NCI-H460 (cell line): ENCODE data around the gene ADAM12. TPM values are rescaled to one million over a fixed set of nuclear protein-coding genes. Genes with fewer than 3 reads are reported as not detected.

Source experiments
- DNase-seq: peaks from one replicate; pipeline ENCODE4 v3.0.0-alpha.2; 2016; ENCODE audit warnings: low read depth; ENCODE audit errors: extremely low read depth
- total RNA-seq: library from RNA; depleted of rRNA; stranded (reverse); fragments of >200 nt; shearing (Covaris generic); gene quantifications from 2 replicates; pipeline ENCODE4 v1.2.3, GENCODE V29; 2014

ADAM12 gene
- total RNA-seq, 1 experiment from 2014 or later = 1.1 TPM

DNA sequence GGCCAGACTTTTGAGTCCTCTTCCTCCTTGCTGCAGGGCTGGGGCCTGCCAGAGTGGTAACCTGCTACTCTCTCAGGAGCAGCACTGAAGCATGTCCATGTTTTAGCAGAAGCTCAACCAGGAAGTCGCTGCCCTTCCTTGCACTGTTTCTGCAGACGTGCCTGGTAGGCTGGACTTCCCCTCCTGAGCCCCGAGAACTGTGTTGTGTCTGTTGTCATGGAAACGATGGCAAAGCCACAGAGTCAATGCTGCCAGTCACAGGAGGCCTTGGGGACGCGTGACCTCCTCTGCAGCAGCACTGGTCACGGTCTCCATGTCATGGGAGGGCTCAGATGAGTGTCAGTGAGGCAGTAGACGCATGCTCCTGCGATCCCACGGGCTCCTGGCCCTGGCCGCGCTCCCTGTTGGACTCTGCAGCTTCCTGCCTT, 346.5 kb downstream of the ADAM12 start:
- no peak for DNase-seq

DNA sequence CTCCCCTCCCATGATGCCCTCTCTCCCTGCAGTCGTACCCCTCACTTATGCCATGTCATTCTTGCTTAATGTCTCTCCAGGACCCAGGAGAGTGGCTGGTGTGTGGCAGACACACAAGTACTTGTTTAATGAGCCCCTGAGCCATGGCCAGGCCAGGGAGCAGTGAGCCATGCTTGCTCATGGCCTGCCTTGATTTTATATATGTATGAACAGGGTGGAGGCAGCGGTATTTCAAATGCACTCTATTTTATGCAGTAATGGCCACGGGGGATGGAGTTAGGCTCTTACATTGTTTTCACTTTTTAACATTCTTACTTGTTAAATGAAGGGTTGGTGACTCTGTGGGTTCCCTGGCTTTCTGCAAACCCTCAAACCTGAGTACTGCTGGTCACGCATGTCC, 347.2 kb downstream of the ADAM12 start:
- DNase-seq = no peak

DNA sequence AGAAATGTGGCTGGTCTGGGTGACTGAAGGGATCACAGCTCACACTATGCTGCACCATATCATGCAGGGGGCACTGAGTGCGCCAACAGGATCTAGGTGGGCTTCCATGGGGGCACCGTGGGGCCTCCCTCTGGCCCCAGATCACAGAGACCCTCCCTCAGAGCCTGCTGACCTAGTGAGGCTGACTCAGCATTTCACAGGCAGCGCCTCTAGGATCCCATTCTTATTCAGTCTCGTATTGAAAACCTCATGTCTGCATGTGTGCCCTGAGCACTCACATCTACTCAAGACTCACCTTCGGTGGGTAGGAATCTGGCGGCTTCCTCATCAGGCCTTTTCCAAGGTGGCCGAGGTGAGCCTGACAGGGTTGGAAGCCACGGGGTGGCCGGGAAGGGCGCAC, 350.3 kb downstream of the ADAM12 start:
- no peak for DNase-seq

DNA sequence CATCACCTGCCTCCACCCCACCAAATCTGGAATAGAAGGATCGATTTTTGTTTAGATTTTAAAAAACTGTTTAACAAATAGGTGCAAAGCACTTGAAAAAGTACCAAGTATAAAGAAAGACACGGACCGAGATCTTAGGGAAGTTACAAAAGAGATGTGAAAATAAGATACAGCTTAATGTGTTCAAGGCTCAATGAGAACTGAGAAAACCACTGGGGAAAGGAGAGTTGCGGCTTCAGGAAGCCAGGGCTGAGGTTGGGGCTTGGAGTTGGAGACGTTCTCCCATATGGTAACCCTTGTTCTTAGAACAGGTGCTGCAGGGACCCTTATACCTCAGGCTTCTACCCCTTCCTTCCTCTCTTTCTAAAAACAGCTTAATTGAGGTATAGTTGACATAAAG, 351.8 kb downstream of the ADAM12 start:
- no peak for DNase-seq

DNA sequence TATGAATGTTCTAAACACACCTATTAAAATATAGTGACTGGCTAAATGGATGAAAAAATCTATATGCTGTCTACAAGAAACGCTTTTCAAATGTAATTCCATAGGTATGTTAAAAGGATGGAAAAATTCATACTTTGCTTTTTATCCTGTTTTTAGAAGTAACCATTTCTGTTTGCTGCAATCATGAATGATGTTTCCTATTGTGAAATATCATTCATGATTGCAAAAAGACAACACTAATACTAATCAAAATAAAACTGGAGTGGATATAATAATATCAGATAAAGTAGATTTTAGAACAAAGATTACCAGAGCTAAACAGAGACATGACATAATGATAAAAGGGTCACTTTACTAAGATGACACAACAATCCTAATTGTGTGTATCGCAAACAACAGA, 353.7 kb downstream of the ADAM12 start:
- no peak for DNase-seq

DNA sequence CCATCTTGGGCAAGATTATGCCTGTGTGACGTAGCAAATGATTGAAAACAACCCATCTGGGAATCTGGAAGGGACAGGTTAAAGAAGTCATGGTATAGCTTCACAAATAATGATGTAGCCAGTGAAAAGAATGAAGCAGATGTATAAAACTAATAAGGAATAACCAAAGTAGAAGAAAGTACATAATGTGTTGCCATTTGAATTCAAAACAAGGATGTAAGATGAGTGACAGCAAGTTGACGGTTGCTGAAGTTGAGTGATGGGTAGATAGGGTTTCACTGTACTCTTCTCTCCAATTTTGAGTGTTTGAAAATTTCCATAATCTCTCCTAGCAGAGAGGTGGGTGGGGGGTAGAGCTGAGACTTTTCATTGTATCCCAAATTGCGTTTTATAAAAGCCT, 358.3 kb downstream of the ADAM12 start:
- no peak for DNase-seq

DNA sequence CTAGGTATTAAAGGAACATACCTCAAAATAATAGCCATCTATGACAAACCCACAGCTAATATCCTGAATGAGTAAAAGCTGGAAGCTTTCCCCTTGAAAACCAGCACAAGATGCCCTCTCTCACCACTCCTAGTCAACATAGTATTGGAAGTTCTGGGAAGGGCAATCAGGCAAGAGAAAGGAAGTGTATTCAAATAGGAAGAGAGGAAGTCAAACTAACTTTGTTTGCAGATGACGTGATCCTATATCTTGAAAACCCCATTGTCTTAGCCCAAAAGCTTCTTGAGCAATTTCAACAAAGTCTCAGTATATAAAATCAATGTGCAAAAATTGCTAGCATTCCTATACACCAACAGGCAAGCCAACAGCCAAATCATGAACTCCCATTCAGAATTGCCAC, 360.6 kb downstream of the ADAM12 start:
- no peak for DNase-seq

DNA sequence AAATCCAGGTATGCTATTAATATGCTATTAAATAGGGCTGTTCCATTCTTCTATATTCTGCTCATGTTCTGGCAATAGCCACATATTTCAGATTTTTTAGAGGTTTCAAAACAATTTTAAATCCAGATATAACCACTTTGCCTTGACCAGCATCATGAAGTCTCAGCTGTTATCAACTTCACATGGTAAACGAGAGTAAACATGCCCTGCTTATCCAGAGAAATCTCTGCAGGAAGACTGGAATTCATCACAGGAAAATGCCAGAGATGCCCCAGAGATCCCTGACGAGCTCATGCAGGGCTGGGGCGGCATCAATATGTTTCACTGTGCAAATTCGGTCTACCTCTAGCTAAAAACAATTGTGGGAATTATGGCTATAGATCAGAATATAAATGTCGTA, 365.4 kb downstream of the ADAM12 start:
- no peak for DNase-seq

DNA sequence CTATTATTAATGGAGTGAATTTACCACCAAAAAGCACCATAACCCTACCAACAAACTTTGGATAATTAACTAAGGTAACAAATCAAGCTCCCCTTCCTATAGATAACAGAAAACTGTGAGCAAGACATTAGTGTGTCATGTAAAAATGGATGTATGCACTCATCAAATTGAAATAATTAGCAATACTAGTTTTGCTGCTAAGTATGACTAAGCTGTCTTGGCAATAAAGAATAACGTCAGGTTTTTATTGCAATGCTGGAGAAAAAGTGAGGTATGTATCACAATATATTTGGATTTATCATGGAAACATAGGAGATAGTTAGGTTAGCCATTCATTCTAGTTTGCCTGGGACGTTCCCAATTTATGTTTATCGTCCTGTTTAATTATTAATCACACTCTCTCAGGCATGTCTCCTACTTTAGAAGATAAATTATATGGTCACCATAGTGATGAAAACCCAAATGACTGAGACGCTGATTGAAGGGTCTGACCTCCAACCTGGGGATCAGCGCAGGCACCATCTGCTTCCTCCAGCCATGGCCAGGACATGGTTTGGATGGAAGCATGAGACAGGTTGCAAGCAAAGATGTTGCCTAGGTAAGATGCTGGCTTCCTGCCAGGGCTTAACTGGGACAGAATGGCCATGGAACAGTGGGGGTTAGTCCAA, 366.3 kb downstream of the ADAM12 start:
- no peak for DNase-seq

DNA sequence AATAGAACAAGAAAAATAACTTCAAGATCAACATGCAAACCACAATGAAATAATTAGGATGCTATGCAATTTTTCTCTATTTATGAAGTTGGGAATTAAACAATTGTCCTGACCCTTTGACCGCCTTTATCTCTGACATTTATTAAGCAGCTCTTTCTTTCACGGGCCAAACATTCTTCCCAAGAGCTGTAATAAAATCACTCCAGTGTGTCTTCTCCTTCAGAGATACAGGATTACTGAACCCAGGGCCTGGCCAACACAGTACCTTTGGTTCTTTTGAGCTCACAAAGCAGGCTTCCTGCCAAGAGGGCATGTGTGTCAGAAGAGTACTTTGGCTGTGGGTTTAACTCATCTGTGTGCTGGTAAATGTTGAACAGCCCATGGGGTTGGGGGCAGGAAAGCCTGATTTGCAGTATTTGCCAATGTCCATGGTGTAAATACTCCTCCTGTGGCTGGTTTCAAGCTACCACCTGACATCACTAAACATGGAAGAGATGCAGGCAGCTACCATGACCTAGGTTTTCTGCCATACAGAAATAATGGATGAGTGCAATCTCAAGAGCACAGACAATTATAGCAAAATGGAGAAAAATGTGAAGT, 370.2 kb downstream of the ADAM12 start:
- DNase-seq = no peak

DNA sequence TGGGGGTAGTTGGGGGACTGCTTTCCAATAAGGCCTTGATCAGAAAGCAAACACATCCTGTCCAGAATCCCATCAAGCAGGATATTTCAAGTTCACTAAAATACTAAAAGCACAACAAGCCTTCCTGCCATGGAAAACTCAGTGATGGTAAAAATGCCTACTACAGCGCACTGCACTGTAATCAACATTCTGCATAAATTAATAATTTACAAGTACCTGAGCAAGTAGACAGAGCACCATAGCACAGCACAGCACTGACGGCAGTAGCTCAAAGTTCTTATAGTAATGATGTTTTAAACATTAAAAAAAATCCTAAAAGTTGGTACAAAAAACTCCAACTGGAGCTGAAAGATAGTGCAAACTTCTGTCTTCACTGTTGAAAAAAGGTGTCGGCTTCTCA, 371.4 kb downstream of the ADAM12 start:
- no peak for DNase-seq

DNA sequence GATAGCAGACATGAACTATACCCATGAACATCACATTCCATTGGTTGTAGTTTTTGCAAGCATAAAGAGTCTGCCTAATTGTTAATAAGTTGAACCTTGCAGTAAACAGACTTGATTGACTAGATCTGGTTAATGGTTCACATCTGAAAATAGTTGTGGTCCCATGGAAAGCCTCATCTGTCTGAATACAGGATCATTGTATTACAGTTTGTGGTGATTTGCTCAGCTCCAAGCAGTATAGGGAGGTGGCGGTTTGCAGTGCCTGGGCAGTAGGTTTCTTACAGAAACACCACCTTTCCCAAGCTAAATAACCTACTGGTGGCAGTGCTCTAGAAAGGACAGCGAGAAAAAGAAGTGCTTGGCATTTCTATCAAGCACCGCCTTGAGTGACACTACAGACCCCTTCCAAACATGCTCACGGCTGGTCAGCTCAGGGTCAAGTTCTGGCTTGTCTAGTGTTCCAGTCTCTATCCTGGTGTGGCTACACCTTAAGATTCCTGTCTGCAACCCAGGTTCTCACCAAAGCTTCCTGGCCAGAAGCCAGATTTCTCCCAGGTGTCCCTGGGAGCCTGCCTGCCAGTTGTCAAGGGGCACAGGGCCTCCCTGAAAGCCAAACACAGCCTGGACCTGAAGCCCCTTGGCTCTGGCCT, 372.0 kb downstream of the ADAM12 start:
- no peak for DNase-seq

DNA sequence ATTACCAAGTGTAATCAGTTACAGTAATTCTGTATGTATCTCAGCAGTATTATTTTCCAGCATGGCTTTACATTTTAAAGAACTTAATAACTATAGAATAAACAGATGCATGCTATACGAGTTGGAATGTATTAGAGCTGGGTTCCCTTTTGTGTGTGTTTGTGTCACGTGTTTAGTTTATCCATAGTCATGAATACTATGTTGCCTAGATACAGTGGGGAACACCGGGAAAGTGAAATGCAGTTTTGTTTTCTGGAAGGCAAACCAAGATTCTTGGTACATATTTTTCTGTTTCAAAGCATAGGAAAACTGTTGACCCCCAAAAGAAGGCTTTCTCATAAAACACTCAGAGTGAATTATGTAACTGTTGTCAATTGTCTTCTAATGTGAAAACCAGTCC, 372.9 kb downstream of the ADAM12 start:
- no peak for DNase-seq

DNA sequence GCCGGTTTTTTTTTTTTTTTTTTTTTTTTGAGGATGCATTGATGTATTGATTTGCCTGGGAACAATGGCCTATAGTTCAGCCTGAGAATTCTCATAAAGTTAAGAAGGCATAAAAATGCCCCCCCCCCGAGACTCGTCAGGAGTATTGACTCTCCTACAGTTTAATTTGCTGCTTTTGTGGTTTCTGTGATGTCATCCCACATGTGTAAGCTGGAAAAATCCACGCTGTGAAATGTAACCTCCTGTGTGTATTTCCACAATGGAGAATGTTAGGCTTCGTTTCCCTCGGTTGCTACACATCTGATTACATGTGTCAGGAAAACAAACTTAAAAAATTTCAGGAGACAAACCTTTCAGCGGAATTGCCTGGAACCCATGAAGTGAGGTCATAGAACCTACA, 374.0 kb downstream of the ADAM12 start:
- DNase-seq = no peak

DNA sequence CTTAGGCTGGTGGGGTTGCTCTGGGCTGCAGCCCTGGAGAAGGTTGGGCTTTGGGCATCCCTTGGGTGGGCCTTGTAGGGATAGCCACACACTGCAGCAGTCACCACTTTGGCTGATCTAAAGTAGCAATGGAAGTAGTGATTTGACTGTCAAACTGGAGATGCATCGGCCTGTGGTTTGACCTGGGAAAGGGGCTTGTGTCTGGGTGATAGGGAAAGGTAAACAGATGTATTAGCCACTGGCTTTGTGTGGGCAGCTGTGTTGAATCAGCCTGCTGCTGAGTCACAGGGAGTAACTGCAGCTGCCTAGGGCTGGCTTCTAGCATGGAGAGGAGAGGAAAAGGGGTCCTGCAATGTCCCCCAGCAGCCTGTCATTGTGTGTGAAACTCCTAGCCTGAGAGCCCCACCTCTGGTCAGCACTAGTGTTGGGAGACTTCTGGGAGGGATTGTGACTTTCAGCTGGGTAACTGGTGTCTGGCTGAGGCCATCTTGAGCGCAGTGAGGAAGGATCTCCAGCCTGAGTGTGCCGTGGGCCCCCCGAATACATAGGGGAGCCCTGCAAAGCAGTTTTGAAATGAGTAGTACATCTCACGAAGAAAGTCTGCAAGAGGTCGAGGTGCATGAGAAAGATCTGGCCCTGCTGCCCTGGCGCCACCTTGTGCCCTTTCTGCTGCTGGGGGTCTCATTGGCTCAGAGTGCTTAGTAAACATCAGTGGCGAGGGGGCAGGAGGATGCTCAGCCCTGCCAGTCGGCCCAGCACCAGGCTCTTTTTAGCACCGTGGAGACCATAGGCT, 374.6 kb downstream of the ADAM12 start:
- no peak for DNase-seq

DNA sequence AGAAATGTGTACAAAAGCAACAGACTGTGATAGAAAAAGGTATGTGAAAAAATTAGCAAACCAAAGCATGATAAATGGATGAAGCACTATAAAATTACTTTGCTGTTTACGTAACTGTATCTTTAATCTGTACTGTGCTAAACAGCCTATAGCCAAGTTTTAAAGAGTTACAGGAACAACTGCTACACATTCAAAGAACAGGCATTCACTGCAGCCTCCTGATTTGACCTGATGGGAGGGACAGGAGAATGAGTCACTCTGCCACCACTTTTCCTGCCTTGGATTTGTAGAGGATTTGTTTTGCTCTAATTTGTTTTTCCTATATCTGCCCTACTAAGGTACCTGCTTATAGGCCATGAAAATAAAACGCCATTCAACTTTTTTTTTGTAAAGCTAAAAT, 375.8 kb downstream of the ADAM12 start:
- DNase-seq = no peak

DNA sequence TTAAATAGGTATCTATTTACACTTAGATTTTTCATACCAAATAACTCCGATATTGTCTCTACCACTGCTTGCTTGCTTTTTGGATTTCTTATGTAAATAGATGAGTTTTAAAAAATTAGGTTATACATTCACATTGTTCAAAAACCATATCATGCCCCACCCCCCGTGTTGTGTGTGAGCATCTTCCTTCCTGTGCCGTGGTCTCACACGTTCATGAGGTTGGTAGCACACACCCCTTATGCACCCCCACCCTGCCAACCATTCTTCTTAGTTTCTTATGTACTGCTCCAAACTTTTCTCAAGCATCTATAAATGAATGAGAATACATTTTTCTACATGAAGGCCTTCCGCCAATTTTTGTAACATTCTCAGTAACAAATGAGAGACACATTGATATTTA, 376.3 kb downstream of the ADAM12 start:
- DNase-seq = no peak

DNA sequence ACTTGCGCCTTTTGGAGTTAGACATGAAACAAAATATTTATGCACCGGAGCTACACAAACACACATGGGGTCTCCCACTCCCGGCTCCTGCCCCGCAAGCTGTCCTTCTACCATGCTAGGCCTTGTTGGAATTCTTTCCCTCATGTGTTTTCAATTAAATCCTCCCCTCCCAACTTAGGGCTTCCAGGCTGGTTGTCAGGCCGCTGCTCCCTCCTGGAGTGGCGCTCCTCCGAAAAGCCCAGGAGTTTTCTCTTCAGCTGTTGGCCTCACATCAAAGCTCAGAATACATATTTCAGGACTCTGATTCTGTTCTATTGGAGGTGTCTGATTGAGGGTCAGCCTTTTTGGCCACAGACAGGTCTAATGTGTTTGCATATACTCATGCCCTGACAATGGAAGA, 378.6 kb downstream of the ADAM12 start:
- DNase-seq = no peak

DNA sequence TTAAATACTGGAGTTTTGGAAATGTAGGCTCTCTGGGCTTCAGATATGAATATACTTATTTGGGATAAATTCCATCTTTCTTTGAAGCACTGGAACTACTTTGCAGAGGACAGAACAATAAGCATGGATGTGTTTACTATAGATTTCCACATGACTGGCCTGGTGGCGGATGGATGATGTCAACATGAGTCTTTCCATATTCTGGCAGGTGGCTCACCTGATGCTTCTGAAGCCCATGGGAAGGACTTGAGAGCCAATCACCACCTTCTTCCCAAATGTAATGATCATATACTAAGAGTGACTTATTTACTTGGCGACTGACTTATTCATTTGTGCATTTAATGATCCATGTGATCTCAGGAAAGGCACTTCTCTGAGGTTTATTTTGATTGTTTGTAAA, 381.4 kb downstream of the ADAM12 start:
- DNase-seq = no peak

DNA sequence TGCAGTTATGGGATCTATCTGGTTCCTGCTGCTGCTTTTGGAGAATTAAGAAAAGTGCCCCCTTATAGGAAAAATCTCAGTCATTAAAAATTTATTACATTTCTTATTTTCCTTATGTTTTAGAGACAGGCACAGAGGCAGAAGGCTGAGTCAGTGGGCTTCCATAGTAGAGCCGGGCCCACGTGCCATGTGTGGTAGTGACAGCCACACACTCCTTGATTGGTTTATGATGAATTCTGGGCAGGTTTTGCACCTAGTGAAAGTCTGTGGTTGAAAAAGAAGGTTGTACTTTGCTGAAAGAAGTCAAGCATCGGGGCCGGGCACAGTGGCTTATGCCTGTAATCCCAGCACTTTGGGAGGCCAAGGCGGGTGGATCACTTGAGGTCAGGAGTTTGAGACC, 382.0 kb downstream of the ADAM12 start:
- DNase-seq = no peak

DNA sequence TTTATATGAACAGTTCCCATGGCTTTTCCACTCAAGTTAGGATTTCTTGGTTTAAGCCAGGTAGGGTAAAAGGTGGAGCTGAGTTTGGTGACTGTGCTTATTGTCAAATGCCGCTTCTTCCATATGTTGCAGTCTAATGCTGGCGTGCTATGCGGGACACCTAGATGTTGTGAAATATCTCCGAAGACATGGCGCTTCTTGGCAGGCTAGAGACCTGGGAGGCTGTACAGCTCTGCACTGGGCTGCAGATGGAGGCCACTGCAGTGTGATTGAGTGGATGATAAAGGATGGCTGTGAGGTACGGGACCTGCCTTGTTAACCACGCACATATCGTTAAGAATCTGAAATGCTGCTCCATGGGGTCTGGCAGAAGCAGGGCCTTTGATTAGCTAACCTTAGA, 383.5 kb downstream of the ADAM12 start:
- DNase-seq = no peak

DNA sequence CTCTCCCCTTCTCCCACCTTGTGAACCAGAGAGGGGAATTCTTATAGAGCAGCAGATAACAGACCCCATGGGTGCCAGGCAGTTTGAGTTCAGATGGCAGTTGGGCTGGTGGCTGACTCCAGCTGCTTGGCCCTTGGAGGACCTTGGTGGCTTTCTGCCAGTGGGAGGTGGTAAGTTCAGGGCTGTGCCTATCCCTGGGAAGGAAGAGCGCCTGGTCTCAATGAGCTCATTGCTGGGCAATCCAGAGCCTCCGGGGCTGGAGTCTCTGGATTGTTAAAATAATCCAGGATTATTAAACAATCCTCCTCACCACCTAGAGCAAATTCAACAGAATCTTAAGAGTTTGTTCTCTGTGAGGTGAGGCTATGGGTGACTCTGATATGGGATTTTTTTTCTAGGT, 386.7 kb downstream of the ADAM12 start:
- DNase-seq = no peak
